ENCODE results near the gene ENKD1.

GRCh38 chr16:67663877-67664222 is 2.7 kb downstream of the ENKD1 start:
- TF ChIP-seq ZNF281 (CRISPR knock-in tag; IDR thresholded peaks at IDR 0.05) (no peak), CTCF (IDR thresholded peaks at IDR 0.05) (no peak), SMAD4 (CRISPR knock-in tag; IDR thresholded peaks at IDR 0.05) (no peak), ELF4 (CRISPR knock-in tag; IDR thresholded peaks at IDR 0.05; ENCODE audit: low read depth) (no peak), ESRRA (CRISPR knock-in tag; IDR thresholded peaks at IDR 0.05; ENCODE audit: borderline replicate concordance) (no peak), NR2C2 (CRISPR knock-in tag; IDR thresholded peaks at IDR 0.05) (no peak), ZNF425 (CRISPR knock-in tag; conservative IDR thresholded peaks at IDR 0.05) (no peak), ZNF416 (CRISPR knock-in tag; IDR thresholded peaks at IDR 0.05) (no peak)
- TF ChIP-seq, protein P1, sequence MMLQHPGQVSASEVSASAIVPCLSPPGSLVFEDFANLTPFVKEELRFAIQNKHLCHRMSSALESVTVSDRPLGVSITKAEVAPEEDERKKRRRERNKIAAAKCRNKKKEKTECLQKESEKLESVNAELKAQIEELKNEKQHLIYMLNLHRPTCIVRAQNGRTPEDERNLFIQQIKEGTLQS (CRISPR knock-in tag; conservative IDR thresholded peaks at IDR 0.05), result no peak

All from WTC11 (cell line).